ENCODE data around the gene PLVAP.

GRCh38 chr19:17423429-17424208 is 46.5 kb upstream of the PLVAP start:
- no peak for TF ChIP-seq HMGXB4 (CRISPR knock-in tag; IDR thresholded peaks at IDR 0.05; ENCODE audit: borderline replicate concordance)
- TF ChIP-seq CTCF (IDR thresholded peaks at IDR 0.05), result no peak
- TF ChIP-seq HOXA7 (CRISPR knock-in tag; IDR thresholded peaks at IDR 0.05), result no peak
